NCI-H1436 treated with DMSO at 0.1 percent for 48 hours (cell line): ENCODE results near the gene PHF19.

Experiments
- DNase-seq: peaks from one replicate; lab custom pipeline; 2025; lab: John Stamatoyannopoulos, UW

Gene PHF19

DNA sequence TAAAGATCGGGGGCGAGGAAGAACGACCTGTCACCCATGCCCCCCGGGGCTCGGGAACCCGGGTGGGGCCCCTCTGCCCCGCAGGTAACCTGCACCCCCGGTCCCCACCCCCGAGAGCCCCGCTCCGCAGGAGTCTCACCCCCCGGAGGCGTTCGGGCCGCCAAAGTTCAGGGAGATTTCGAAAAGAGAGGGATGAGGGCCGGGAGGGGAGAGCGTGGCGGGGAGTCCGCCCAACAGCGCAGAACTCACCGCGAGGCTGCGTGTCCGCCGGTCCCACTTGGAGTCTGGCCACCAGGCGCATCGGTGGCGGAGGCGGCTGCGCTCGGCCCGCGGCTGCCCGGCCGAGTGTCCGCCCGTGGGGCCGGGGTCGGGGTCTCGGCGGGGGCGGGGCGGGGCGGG is at the start of gene PHF19:
PHF19 (minus strand) TSS at position 347 of the 399 bp plus-strand sequence. CDS start 2,447 bp downstream, outside the sequence.
- no peak for DNase-seq

DNA sequence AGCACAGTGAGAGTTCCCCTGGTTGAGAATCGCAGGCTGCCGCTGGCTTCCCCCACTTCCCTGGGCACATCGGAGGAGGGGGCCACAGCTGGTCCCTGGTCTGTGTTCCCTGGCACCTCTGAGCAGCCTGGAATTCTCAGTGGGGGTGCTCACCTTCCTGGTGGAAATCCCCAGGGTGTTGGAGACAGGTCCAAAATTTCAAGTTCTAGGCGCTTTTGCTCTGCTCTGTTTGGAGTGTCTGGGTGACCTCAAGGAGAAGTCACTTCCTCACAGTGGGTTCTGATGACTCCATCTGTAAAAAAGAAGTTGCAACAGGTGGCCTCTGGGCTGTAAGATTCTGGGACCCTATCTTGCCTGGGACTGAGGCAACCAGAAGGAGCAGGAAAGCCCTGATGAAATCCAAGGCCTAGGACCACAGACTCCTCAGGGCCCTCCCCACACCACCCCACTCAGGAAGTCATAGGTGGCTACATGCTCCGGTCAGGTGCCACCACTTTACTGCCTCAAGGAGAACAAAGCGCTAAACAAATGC is 49.5 kb upstream of the PHF19 start, which contains the start of gene TRAF1:
TRAF1 (minus strand) TSS at position 400 of the 532 bp plus-strand sequence. CDS start 721 bp downstream, outside the sequence.
- no peak for DNase-seq

DNA sequence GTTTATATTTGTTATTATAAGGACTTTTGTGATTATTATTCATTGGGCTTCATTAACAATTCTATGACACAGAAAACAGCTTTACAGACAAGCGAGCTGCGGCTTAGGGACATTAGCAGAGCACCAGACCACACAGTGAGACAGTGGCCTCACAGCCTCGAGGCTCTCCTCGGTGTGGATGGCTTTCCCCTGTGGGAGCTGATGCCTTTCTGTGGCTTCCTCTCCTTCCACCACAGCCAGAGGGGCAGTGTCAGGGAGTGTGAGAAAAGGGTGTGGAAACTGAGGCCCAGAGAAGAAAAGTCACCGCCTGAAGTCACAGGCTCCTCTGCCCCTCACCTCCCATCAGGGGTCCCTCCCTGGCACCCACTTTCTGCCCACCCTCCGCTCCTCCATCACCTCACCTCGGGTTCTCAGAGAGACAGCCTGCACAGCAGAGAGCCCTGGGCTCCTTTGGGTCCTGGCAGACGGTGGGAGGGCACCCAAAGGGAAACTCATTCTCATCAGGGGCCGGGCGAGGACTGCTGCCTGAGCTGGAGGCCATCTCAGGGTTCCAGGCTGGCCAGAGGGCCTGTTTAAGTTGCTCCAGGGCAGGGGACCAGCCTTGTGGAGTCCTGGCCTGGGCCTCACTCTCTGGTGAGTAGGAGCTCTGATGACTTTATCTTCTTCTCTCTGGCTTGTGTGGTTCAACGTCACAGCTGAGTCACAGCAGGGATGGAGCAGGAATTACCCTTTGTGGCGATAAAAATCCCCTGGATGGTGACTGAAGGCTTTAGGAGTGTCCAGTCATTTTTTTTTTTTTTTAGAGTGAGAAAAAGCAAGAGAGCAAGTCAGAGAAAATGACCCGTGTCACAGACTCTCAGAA is 48.8 kb upstream of the PHF19 start:
- DNase-seq = no peak

DNA sequence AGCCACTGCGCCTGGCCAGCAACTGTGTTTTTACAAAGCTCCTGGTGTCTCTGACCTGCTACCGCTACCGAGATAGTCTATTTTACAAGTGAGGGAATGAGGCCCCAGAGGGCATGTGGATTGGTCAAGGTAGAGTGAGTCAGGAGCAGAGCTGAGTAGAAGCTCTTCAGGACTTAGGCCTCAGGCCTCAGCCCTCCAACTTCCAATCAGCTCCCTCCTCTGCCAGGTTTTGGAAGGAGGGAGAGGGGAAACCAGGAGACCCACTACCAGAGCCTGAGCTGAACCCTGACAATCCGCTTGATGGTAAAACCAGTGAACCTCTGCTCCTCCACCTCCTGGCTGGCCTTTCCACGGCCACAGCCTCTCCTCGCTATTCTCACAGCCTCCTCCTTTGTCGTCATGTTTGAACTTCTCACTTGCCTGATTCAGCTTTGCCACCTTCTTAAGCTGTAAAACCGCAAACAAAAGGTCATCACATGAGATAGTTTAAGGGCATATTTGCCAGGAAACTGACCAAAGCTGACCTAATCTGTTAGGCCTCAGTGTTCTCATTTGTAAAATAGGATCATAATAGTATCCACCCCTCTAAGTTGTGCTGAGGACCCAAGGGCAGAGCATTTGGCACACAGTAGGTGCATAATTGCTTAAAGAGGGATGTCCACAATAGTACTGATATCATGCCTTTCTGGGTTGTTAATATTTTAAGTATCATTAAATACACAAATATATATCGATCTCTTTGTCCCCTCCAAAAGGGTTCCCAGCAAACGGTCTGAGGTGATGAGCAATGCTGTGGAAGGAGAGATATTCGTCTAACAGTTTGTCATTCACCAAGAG is 47.9 kb upstream of the PHF19 start:
- no peak for DNase-seq

DNA sequence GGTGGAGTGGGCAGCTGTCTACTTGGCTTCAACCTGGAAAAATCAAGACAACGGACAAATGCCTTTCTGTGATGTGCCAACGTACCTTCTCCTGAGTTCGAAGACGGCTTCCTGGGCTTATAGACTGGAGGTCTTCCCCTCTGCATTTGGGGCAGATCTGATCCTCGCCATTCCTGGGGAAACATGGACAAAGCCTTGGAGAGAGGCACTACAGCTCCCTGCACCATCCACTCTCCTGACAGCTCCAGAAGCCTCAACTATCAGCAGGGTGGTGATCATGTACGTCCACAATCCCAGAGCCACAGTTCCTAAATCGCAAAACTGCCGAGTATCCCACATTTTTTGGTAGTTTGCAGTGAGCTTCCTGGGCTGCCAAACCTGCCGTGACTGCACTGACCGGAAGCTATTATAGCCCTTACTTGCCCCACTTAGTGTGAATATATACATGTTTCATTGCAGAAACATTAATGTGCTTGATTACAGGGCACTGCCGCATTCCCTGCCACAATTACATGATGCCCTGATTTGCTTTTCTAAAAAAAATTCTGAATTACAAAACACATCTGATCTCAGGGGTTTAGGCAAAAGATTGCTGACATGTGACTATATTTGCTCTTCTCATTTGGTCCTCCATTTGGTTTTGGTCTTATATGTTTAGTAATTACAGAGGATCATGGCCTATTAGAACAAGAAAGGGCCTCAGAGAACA is 46.8 kb upstream of the PHF19 start:
- no peak for DNase-seq

DNA sequence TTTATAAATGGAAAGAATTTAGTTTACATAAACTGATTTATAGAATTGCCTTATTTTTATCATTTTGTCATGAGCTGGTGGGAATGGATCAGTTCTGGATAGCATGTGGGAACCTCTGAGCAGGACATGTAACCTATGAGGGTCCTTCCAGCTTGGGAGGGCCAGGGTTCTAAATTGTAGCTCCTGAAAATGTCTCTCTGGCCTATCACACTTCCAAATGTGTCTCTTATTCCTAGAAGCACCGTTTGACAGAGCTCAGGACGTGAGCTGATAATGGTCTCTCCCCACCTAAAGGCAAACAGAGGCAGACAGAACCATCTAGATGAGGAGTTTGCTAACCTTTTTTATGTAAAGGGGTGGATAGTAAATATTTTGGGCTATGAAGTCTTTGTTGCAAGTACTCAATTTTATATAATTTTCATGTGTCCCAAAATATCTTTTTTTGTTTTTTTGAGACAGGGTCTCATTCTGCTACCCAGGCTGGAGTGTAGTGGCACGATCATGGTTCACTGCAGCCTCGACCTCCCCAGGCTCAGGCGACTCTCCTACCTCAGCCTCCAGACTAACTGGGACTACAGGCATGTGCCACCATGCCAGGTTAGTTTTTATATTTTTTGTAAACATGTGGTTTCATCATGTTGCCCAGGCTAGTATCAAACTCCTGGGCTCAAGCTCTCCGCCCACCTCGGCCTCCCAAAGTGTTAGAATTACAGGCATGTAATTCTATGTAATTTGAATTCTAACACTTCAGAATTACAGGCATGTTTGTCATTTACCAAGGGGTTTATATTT is 45.6 kb upstream of the PHF19 start:
- no peak for DNase-seq

DNA sequence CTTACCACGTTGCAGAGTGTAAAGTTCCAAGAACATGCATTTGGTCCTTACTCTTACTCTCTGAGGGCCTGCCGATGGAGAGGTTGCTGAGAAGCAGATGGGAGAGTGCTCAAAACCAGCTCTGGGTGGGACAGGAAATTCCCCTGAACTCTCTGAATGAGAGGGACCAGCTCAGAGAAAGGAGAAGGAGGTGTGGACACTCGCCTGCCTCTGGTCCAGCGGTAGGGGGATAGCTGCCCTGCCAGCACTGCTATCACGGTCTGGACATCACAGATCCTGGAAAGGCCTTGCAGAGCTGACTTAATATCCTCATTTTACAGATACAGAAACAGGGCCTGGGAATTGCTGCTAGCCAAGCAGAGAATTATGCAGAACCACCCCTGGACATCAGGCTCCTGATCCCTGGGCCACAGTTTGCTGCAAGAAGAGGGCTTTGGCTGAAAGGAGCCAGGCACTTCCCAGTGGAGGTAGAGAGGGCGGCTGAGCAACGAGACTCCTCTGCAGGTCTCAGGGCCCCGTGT is 44.7 kb upstream of the PHF19 start:
- DNase-seq = no peak

DNA sequence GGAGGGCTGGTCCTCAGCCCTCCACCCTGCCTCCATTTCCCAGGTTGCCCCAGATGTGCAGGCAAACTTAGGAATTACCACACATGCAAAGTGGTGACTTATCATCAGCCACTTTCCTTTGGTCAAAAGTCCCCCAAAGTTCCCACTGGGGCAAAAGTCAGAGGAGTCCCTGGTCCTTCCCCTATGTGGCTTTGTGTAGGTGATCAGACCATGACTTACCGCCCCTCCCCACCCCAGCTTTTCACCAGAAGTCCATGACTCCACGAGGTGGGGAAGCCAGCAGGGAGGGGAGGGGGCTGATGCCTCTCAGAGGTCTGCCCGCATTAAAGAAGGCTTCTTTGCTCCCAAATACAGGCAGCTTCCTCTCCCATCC is 43.8 kb upstream of the PHF19 start:
- no peak for DNase-seq

DNA sequence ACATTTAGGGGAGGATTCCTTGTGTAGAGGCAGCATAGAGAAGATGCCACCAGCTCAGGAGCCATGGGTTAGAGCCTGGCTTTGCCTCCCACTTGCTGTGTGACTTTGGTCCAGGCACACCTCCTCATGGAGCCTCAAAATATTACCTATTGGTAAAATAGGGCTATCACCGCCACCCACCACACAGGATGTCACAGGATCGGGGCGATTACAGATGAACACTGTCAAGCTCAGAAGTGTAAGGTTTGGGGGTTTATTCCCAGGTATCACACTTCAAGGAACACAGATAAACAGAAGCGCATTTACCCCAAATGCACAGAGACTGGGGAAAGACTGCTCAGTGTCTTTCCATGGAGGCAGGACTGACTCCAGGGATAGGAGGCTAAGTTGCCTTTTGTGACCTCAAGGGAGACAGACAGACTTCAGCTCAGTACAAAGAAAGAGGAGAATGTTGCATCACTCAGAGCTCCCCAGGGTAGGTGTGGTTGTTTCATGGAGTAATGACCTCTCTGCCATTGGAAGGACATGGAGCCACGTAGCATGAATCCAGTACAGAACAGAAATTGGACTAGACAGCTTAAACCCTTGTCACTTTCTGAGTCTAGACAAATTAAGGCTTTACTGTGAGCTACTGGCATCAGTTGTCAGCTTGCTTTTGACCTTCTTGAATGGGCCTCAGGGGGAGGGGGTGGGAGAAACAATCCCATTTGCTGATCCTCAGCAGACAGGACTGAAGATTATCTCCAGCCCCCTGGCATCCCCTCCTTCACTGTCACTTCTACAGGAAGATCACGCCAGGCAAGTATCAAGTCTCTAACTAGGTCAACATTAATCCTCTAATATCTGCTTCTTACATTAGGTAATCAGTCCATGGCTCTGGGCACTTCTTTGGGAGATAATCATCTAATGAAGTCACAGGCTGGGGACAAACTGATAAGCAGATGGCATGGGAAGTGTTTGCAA is 43.1 kb upstream of the PHF19 start:
- no peak for DNase-seq

DNA sequence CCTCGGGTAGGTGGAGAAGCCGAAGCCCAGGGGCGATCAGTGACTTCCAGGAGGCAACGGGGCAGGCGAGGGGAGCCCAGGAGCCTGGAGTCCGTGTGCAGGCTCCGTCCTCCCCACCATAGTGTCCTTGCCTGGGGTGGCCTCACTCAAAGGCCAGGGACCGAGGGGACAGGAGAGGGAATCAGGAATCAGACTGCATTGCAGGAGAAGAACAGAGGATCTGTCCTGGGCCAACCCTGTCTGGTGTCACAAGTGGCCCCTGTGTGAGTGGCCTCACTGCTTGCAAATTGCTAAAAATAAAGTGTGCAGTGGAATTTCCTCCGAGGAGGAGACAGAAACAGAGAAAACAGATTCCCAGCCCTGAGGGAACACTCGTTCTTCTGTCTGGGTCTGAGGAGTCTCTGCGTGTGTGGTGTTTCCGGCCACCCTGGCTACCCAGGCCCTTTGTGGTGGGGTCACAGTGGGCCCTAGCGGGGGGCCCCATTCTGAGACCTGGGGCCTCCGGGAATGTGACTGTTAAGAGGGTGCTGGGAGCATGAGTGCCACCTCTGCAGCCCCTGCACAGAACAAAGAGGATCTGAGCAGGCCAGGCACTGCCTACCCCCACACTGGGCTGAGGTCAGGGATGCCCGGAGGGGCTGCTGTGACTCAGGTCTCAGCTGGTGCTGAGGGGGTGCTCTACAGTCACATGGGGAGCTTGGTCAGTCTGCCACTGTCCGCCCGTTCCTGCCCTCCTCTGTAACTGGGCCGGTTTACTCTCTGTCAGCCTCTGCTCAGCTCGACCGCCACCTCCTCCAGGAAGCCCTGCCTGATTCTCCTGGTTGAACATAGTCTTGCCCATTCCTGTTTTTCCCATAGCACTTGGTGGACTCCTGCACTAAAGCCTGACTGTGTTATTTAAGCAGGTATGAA is 42.2 kb upstream of the PHF19 start:
- no peak for DNase-seq

DNA sequence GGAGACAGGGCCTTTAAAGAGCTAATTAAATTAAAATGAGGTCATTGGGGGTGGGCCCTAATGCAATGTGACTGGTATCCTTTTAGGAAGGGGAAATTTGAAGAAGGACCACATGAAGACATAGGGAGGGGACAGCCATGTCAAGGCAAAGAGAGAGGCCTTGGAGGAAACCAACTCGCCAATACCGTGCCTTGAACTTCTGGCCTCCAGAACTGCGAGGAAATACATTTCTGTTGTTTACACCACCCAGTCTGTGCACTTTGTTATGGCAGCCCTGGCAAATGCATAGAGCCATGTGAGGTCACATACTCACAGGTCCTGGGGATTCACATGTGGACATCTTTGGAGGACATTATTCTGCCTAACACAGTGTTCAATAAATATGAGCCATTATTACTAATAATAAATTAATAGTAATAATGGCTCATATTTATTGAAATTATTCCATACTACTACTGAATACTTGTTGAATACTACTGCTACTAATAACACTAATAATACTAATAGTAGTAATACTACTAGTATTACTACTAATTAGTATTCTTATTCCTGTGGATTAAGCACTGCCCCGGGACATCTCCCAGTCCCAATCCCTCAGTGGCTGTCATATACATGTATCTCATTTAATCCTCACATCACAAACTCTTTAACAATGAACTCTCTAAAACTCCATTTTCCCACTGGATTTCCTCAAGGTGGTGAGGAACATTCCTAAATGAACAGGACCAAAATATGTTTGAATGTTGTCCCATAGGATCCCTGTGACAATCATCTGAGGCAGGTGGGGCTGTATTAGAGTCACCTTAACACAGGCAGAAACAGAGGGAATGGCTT is 41.2 kb upstream of the PHF19 start:
- DNase-seq = no peak

DNA sequence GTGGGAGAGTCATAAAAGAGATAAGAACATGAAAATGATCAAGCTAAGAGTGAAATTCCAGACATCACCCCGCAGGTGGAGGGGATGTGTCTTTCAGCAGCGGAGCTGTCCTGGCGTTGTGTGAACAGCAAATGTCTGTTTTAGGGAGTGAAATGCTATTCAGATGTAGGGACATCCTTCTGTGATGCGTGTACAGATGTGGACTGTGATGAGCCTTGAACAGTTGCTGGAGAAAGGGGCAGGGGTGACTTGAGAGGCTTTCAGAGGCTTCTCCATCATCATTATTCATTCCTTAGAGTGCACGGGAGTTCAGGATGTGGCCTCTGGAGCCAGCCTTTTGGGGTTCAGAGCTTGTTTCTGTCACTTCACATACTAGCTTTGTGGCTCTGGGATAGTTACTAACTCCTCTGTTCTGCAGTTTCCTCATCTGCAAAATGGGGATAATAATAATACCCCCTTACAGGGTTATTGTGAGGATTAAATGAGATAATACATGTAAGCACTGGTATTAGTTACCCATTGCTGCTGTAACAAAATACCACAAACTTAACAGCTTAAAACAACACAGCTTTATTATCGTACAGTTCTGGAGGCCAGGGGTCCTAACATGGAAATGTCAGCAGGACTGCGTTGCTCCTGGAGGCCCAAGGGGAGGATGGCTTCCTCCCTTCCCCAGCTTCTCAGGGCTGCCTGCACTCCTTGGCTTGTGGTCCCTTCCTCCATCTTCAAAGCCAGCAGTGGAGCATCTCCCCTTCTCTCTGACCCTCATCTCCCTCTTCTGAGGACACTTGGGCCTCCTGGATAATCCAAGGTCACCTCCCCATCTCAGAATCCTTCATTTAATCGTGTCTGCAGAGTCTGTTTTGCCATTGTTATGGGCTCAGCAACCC is 40.2 kb upstream of the PHF19 start:
- no peak for DNase-seq

DNA sequence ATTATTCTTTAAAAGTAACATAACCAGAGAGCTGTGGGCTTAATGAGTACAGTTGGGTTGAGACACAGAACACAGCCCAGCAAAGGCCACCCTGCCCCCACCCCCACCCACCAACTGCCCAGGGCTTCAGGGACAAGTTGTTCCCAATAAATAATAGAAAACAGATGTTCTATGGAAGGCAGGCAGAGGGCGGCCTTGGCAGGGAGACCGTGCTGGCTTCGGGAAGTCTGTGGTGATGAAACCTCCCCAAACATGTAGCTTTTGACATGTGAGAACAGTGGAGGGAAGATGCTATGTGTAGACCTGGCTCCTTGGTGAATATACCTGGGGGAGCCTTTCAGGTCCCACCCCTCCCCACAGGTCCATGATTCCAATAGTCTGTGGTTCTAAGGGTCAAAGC is 39.6 kb upstream of the PHF19 start:
- DNase-seq = no peak

DNA sequence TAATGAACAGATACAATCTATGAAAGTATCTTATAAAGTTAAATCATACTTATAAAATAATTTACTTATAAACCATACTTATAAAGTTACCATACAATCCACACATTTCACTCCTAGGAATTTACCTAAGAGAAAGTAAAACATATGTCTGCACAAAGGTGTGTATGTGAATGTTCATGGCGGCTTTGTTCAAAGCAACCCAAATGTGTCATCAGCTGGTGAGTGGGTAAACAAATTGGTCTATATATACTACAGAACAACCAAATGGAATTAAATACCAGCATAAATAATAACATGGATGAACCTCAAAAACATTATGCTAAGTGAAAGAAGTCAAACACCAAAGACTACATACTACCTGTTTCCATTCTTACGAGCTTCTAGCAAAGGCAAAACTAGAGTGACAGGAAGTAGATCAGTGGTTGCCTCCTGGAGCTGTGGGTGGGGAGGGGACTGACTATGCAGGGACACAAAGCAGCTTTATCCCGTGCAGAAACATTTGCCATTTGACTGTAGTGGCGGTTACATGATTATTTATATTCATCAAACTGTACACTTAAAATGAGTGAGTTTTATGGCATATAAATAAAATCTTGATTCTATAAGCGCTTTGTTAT is 39.0 kb upstream of the PHF19 start:
- DNase-seq = no peak

DNA sequence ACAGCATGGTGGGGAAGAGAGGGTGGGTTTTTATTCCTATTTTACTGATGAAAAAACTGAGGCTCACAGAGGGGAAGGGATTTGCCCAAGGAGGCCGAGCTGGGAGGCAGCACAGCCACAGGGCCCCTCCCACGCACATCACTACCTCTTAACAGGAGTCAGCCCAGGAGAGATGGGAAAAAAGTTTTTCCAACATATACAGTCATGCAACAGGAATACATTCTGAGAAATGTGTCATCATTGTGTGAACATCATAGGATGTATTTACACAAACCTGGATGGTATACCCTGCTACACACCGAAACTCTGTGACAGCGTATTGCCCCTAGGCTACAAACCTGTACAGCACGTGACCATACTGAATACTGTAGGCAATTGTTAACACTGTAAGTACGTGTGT is 38.0 kb upstream of the PHF19 start:
- no peak for DNase-seq

DNA sequence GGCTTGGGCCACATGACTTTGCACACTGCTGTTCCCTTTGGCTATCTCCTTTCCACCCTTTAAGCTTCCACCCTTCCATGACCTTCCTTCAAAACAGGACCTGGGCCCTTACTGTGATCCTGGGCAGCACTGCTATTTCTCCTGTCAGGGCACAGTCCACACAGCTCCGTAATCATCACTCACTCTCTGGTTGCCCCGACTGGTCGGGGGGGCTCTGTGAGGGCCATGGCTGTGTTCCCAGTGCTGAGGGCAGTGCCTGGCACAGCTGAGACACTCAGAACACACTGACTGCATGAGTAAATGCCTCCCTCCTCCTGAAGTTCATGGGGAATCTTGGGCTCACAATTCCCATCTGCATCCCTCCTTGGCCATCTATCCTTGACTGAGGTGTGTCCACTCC is 37.4 kb upstream of the PHF19 start:
- DNase-seq = no peak
